Endothelial cell of umbilical vein (primary cell): ENCODE measurements around the gene LGMN. TPM values are rescaled to one million over a fixed set of nuclear protein-coding genes. Genes with fewer than 3 reads are reported as not detected.

ENCODE experiments used
- BruUV-seq: library from RNA; stranded (reverse); fragments of 400-500 nt; replicated peaks from 2 replicates; lab custom pipeline; 2021; lab: Mats Ljungman, UMichigan
- CTCF ChIA-PET: fragments of 300-600, 350-600 bp; sonication (Branson Sonifier 250); formaldehyde crosslinking; loops from one replicate; lab custom pipeline; 2021; ENCODE audit warnings: antibody characterized with exemption, inconsistent platforms; lab: Charles Lee
- POLR2A ChIA-PET: fragments of 300-600, 350-600 bp; sonication (Branson Sonifier 250); formaldehyde crosslinking; loops from one replicate; lab custom pipeline; 2021; ENCODE audit warnings: antibody characterized with exemption, inconsistent platforms; lab: Charles Lee
- DNase-seq: peaks from one replicate; pipeline ENCODE4 v3.0.0-alpha.2; 2011; ENCODE audit warnings: low read depth, low spot score
- FAIRE-seq: peaks from 2 replicates; lab custom pipeline; 2011; peaks lifted over from hg19 to GRCh38; lab: Jason Lieb, UNC
- H2AFZ ChIP-seq: 2 replicates; pipeline ENCODE4 v1.6.0; 2012; ENCODE audit warnings: low read depth, low read length, control low read depth, inconsistent platforms
- H3K27ac ChIP-seq: 2 replicates; pipeline ENCODE4 v1.5.1; 2011; ENCODE audit warnings: low read depth, mild to moderate bottlenecking, control low read depth, low read length, moderate library complexity; ENCODE audit not compliant: insufficient read depth
- H3K27me3 ChIP-seq, 2 experiments: 2 replicates each; pipeline versions ENCODE4 v1.6.0 to v1.6.1; 2011; ENCODE audit warnings: low read length in 2 of 2, mixed read lengths in 1 of 2; ENCODE audit not compliant: control insufficient read depth in 2 of 2, insufficient read depth in 2 of 2
- H3K36me3 ChIP-seq, 2 experiments: 2 replicates in 1 of 2; 3 replicates in 1 of 2; pipeline ENCODE4 v1.5.1; 2011; ENCODE audit warnings: low read length in 2 of 2, mild to moderate bottlenecking in 1 of 2, moderate library complexity in 1 of 2; ENCODE audit not compliant: control insufficient read depth in 2 of 2, insufficient read depth in 2 of 2; ENCODE audit errors: extremely low read depth in 1 of 2
- H3K4me1 ChIP-seq: 3 replicates; pipeline ENCODE4 v1.5.1; 2011; ENCODE audit warnings: mild to moderate bottlenecking, low read length; ENCODE audit not compliant: control insufficient read depth, insufficient read depth; ENCODE audit errors: extremely low read depth
- H3K4me2 ChIP-seq: 2 replicates; pipeline ENCODE4 v1.6.1; 2011; ENCODE audit warnings: low read length, control low read depth, mixed read lengths; ENCODE audit not compliant: insufficient read depth
- H3K4me3 ChIP-seq, 3 experiments: fragments of 200-600 bp in 1 of 3; sonication (generic), shearing (Covaris generic) in 1 of 3; replicated peaks in 1 of 3; 2 replicates each; pipeline ENCODE4 v1.5.1; 2011 to 2016; ENCODE audit warnings: control low read depth in 3 of 3, low read length in 3 of 3, mild to moderate bottlenecking in 2 of 3, inconsistent platforms in 1 of 3, low read depth in 1 of 3, moderate library complexity in 1 of 3; ENCODE audit not compliant: insufficient read depth in 1 of 3
- H3K79me2 ChIP-seq: 2 replicates; pipeline ENCODE4 v1.6.0; 2012; ENCODE audit warnings: low read length, inconsistent platforms; ENCODE audit not compliant: control insufficient read depth, insufficient read depth
- H3K9ac ChIP-seq: replicated peaks from 2 replicates; pipeline ENCODE3; 2011; ENCODE audit warnings: low read length, control low read depth; ENCODE audit not compliant: insufficient read depth; ENCODE audit errors: extremely low read depth
- H3K9me1 ChIP-seq: replicated peaks from 3 replicates; pipeline ENCODE4 v1.6.0; 2011; ENCODE audit warnings: mild to moderate bottlenecking, low read length; ENCODE audit not compliant: control insufficient read depth, insufficient read depth; ENCODE audit errors: extremely low read depth
- H3K9me3 ChIP-seq: replicated peaks from 2 replicates; pipeline ENCODE4 v1.5.1; 2012; ENCODE audit warnings: low read length, inconsistent platforms; ENCODE audit not compliant: control insufficient read depth, insufficient read depth
- H4K20me1 ChIP-seq: replicated peaks from 2 replicates; pipeline ENCODE3; 2011; ENCODE audit warnings: mild to moderate bottlenecking, low read length; ENCODE audit not compliant: control insufficient read depth, insufficient read depth; ENCODE audit errors: extremely low read depth
- EZH2 ChIP-seq: IDR thresholded peaks from 2 replicates; pipeline ENCODE4 v1.6.1; 2012; ENCODE audit warnings: borderline replicate concordance, low read depth, mild to moderate bottlenecking, moderate library complexity, low read length, inconsistent platforms; ENCODE audit not compliant: severe bottlenecking
- FOS ChIP-seq: IDR thresholded peaks from 2 replicates; pipeline ENCODE4 v1.6.1; 2011; ENCODE audit warnings: mild to moderate bottlenecking, low read length, moderate library complexity, borderline replicate concordance; ENCODE audit not compliant: insufficient read depth
- GATA2 ChIP-seq: IDR thresholded peaks from 2 replicates; pipeline ENCODE4 v1.7.0; 2011; ENCODE audit warnings: low read depth, mild to moderate bottlenecking, moderate library complexity, mixed read lengths, low read length; ENCODE audit not compliant: insufficient read length, insufficient read depth
- JUN ChIP-seq: IDR thresholded peaks from 2 replicates; pipeline ENCODE4 v1.6.1; 2011; ENCODE audit warnings: borderline replicate concordance, low read depth; ENCODE audit not compliant: insufficient read length, insufficient read depth
- MYC ChIP-seq: IDR thresholded peaks from one replicate; pipeline ENCODE4 v1.6.1; 2011; ENCODE audit warnings: mild to moderate bottlenecking, low read depth, low read length
- POLR2A ChIP-seq: IDR thresholded peaks from 2 replicates; pipeline ENCODE4 v1.6.1; 2012; ENCODE audit warnings: low read depth, mild to moderate bottlenecking, control low read depth, low read length
- POLR2AphosphoS5 ChIP-seq: IDR thresholded peaks from 2 replicates; pipeline ENCODE4 v1.6.1; 2012; ENCODE audit warnings: low read depth, mild to moderate bottlenecking, control low read depth, low read length, moderate library complexity; ENCODE audit not compliant: insufficient read depth
- dilution Hi-C: fragments of 300-500 bp; cut with MboI; formaldehyde crosslinking; loops from one replicate; pipeline ENCODE4 v1.15.0; 2019; ENCODE audit warnings: low sequenced_read_pairs; ENCODE audit not compliant: extremely low pct_ligation_motif_present
- intact Hi-C: fragments of 100-400 bp; cut with micrococcal nuclease; formaldehyde crosslinking; loops from one replicate; pipeline ENCODE4 v1.10.0; 2022
- polyA plus RNA-seq, 4 experiments: library from polyadenylated mRNA; depleted of rRNA in 3 of 4; stranded (reverse) in 3 of 4; unstranded in 1 of 4; fragments of >200 nt; gene quantifications; 2 replicates each; pipeline versions ENCODE4 v1.2.1 to v1.2.3, GENCODE V29; 2011 to 2012; ENCODE audit warnings: missing spikeins in 1 of 4
- total RNA-seq: library from RNA; stranded (reverse); gene quantifications from 2 replicates; pipeline ENCODE4 v1.2.3, GENCODE V29; 2021
- TF ChIP-seq, protein P1 (sequence below): IDR thresholded peaks from 2 replicates; pipeline ENCODE4 v1.6.1; 2011; ENCODE audit not compliant: insufficient read depth, insufficient read length
- TF ChIP-seq, protein P2 (sequence below), 2 donors: IDR thresholded peaks; 1 replicate in 1 of 2; 2 replicates in 1 of 2; pipeline ENCODE4 v1.5.1; 2011; ENCODE audit warnings: low read length in 2 of 2, mild to moderate bottlenecking in 2 of 2, moderate library complexity in 2 of 2, control low read depth in 1 of 2, inconsistent platforms in 1 of 2, low read depth in 1 of 2; ENCODE audit not compliant: insufficient read depth in 1 of 2; ENCODE audit errors: extremely low read depth in 1 of 2

The LGMN gene
- total and polyA plus RNA-seq, 2 donors (not counting 3 experiments of a cell fraction or from before 2014, with no cell fraction given): 56.7 to 99.2 TPM

DNA sequence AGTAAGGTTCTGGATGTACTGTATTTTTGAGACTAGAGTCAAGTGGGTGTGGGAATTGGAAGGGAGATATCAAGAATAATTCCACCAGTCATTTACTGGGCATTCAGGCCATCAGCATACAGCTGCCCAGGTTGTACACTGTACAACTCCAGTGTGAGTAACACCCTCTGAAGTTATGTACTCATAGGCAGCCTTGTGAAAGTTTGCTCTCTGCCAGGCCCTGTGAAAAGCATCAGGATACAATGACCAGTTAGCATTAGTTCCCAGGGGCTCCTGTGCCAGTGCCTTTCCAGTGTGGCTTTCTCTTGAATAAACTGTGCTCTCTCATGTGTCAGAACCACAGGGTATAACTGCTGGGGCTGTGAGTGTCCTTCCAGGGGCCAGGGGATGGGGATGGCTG lies 89.7 kb downstream of the LGMN start:
- Histone ChIP-seq H3K27me3 (no peaks in the 10 kb centered on the region), H3K9me1 (no peaks in the 10 kb centered on the region), H3K9ac (no peak overlapping the region), H3K9me3 (no peaks in the 10 kb centered on the region), H3K4me2 (no peak overlapping the region), H3K4me3 (no peak overlapping the region), H3K4me1 (no peaks in the 10 kb centered on the region), H4K20me1 (no peaks in the 10 kb centered on the region), H3K79me2 (no peaks in the 10 kb centered on the region), H2AFZ (no peak overlapping the region), H3K27ac (no peak overlapping the region), H3K36me3 (no peaks in the 10 kb centered on the region)
- CTCF ChIA-PET: interaction anchor here (1.2 to 1.5 kb wide), 2 partner anchors 12 to 70 kb away, joined by 4 to 5 read pairs; no protein-coding TSS in a partner anchor
- TF ChIP-seq, protein P1, sequence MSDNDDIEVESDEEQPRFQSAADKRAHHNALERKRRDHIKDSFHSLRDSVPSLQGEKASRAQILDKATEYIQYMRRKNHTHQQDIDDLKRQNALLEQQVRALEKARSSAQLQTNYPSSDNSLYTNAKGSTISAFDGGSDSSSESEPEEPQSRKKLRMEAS: no peak
- no peak for TF ChIP-seq FOS
- TF ChIP-seq GATA2: no peak
- no peak for TF ChIP-seq MYC
- no peak for TF ChIP-seq POLR2AphosphoS5
- TF ChIP-seq JUN: no peak
- TF ChIP-seq, protein P2, sequence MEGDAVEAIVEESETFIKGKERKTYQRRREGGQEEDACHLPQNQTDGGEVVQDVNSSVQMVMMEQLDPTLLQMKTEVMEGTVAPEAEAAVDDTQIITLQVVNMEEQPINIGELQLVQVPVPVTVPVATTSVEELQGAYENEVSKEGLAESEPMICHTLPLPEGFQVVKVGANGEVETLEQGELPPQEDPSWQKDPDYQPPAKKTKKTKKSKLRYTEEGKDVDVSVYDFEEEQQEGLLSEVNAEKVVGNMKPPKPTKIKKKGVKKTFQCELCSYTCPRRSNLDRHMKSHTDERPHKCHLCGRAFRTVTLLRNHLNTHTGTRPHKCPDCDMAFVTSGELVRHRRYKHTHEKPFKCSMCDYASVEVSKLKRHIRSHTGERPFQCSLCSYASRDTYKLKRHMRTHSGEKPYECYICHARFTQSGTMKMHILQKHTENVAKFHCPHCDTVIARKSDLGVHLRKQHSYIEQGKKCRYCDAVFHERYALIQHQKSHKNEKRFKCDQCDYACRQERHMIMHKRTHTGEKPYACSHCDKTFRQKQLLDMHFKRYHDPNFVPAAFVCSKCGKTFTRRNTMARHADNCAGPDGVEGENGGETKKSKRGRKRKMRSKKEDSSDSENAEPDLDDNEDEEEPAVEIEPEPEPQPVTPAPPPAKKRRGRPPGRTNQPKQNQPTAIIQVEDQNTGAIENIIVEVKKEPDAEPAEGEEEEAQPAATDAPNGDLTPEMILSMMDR (IDR thresholded peaks at IDR 0.05; ENCODE audit: extremely low read depth in 1 of 2, insufficient read depth in 1 of 2, low read depth in 1 of 2, low read length in 2 of 2): no peak
- TF ChIP-seq EZH2: no peak
- no peak for TF ChIP-seq POLR2A
- POLR2A ChIA-PET: no interaction called here
- dilution Hi-C loops (no loop called here), intact Hi-C loops (no loop called here)
- no TSS peak for BruUV-seq
- FAIRE-seq: no peak
- no peak for DNase-seq
